ENCODE data around the gene CEP19.
"Not testable (repeated sequence)": the region's sequence is repeated elsewhere in the genome, so short reads cannot be mapped to it uniquely, and the experiment has no call there.

CEP19 gene

GRCh38 chr3:196711838-196712513 is at the start of gene CEP19, which contains the start of gene PIGX:
Gene CEP19, minus strand, starts transcription at chr3:196712250. Its CDS starts 3,593 bp downstream, at chr3:196708657.
Gene PIGX, plus strand, starts transcription at chr3:196712377.
- peak in 13 of 14 donors; percentile 49 to 93 (median 82) for DNase-seq

DNA sequence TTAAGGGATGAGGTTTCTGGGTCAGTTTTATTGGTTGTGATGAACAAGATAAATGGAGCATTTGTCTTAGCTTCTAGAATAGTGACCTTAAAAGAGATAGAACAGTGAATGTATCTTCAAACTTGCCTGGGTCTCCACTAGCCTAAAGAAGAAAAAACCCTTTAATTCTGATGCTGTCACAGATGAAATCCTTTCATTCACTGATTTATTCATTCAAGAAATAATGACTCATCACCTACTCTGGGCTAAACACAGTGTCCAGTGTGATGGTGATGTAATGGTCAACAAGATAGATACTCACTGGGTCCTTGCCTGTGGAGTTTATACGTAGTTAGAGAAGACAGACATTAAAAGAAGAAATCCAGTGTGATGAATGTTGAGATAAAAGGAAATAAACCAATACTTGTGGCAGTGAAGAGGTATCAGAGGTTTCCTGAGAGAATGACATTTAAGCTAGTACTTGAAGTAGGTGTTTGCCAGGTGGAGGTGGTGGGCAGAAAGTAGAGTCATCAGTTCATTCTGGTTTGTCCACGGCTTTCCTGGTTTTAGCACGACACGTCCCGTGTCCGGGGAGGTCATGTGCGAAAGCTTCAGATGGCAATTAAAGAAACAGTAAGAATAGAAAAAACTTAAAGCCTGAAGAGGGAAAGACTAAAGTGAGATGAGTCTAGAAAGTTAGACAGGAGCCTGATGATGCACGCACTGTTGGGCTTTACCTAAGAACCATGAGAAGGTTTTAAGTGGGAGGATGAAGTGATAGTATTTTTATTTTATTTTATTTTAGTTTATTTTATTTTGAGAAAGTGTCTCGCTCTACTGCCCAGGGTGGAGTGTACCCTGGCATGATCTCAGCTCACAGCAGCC is 46.1 kb upstream of the CEP19 start:
- DNase-seq, result no peak

DNA sequence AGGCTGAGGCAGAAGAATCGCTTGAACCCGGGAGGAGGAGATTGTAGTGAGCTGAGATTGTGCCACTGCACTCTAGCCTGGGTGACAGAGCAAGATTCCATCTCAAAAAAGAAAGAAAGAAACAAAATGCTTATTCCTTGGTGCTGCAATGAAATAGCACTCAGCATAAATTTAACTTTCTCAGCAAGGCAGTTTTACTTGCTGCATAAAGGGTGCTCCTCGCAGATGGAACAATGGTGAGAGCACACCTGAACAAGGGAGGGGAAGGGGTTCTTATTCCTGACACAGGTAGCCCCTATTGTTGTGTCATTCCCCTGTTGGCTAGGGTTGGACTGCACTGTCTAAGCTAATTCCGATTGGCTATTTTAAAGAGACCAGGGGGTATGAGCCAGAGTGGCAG is 44.7 kb upstream of the CEP19 start:
- no peak for DNase-seq

GRCh38 chr3:196754091-196754981 is 42.3 kb upstream of the CEP19 start:
- no peak for DNase-seq

DNA sequence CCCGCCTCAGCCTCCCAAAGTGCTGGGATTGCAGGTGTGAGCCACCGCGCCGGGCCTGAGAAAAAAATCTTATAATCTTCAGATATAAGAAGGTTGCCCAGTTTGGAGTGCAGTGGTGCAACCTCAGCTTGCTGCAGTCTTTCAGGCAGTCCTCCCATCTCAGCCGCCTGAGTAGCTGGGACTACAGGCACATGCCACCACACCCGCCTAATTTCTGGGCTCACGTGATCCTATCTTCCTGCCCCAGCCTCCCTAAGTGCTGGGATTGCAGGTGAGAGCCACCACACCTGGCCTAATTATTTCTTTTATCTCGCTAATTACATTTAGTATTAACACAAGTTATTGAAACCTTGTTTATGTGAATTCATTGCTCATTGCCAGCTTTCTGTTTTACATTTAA is 41.2 kb upstream of the CEP19 start:
- no peak for DNase-seq

- DNase-seq, result no peak
These were observed 37.1 kb upstream of the CEP19 start for GRCh38 chr3:196749125-196749524.

GRCh38 chr3:196743569-196743968 is 31.5 kb upstream of the CEP19 start:
- DNase-seq, result not testable (repeated sequence)

- no peak for DNase-seq
These were observed 29.3 kb upstream of the CEP19 start for GRCh38 chr3:196741249-196741889.

DNA sequence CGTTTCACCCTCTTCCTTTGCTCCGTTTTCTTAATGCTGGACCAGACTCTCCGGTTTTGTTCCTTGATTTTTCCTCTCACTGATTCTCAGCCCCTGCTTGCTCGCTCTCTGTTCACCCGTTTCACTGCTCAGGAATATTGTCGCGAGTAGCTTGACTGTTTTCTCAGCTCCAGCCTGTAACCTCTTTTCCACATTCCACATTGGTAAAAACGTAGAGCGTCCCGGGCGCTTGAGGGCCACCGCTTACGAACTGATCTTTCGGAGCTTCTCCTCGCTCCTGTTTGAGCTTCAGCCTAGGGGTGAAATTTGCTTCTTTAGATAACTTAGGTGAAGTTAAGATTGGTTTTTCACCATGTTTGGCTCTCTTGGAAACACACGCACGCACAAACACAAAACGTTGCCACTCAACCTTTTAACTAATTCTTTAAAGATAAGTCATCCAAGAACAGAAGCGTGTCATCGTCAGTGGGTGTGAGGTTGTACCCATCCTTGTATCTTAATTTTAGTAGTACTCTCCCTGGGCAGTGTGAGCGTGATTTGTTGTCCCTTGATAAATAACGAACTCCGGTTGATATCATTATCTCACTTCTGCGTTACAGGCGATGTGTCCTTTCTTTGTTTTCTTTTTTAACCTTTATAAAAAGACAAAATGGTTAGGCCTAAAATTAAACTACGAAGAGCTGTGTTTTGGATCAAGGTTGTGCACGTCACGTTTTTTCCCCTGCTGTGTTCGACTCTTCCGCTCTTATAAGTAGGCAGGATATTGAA is 28.6 kb upstream of the CEP19 start:
- DNase-seq, result peak in 3 of 14 donors; percentile 39 to 60 (median 57)

DNA sequence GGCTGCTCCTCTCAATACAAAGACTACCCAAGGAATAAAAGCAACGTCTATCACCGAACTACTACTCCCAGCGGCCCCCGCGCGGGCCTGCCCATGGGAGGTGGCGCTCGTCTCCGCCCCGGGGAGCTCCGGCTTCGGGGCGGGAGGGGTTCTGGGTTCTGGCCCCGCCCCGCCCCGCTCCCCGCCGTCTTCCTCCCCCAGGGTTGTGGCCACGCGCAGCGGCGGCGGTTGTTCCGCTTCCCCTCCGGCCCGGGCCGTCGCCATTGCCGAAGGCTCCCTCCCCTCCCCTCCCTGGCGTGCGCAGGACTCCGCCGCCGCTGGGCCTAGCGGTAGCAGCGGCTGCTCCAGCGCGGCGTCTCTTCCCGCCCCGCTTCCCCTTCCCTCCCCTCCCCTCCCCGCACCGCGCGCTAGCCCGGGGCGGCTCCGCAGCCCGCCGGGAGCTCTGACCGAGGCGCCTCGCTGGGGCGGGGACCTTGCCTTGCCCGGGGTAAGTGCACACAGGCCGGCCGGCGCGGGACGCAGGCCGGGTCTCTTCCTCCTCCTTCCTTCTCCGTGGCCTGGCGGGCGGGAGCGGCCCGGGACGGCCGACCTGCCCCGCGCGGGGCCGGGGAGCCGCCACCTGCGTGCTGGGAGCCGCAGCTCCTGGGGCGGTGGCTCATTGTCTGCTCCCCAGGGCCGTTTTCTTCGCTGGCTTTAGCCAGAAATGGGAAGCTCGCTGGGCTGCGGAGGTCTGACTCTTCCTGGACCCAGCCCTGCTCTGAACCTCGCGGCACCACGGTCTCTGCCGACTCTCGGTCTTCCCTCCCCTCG is 27.8 kb upstream of the CEP19 start, which contains the start of gene PAK2:
PAK2 (plus strand) TSS at position 187 of the 810 bp plus-strand sequence. CDS start 42,790 bp downstream, outside the sequence.
- peak; percentile 35 to 96 (median 89) for DNase-seq

DNA sequence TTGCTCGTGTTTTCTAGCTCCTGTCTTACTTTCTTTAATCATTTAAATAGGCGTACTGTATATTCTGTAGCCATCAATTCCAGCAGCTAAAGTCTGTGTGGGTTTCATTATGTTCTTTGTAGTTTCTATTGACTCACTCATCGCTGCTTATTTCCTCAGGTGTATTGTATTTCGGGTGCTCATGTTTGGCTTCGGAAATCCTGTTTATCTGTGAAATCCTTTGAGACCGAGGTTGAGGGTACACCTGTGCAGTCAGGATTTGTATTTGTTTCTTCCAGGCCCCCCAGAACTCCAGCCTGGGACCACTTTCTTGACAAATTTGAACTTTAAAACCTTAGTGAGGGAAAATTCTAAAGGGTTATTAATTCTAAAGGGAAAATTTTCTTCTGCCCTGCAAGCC is 25.6 kb upstream of the CEP19 start:
- no peak for DNase-seq

- DNase-seq, result no peak
These were observed 24.8 kb upstream of the CEP19 start for GRCh38 chr3:196736670-196737374.

- no peak for DNase-seq
These were observed 23.7 kb upstream of the CEP19 start for GRCh38 chr3:196735751-196736150.

GRCh38 chr3:196726788-196727675 is 15.0 kb upstream of the CEP19 start:
- no peak for DNase-seq

GRCh38 chr3:196721097-196721496 is 9.0 kb upstream of the CEP19 start:
- no peak for DNase-seq

DNA sequence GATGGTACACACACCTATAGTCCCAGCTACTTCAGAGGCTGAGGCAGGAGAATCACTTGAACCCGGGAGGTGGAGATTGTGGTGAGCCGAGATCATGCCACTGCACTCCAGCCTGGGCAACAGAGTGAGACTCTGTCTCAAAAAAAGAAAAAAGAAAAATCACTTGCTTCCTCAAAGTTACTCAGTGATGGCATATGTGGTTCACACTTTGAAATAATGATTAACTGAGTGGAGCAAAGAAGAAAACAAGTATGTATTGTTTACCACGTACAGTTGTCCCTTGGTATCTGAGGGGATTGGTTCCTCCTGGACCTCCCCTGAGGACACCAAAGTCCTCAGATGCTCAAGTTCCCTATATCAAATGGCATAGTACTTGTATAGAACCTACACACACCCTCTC is 5.1 kb upstream of the CEP19 start:
- DNase-seq, result not testable (repeated sequence)

DNA sequence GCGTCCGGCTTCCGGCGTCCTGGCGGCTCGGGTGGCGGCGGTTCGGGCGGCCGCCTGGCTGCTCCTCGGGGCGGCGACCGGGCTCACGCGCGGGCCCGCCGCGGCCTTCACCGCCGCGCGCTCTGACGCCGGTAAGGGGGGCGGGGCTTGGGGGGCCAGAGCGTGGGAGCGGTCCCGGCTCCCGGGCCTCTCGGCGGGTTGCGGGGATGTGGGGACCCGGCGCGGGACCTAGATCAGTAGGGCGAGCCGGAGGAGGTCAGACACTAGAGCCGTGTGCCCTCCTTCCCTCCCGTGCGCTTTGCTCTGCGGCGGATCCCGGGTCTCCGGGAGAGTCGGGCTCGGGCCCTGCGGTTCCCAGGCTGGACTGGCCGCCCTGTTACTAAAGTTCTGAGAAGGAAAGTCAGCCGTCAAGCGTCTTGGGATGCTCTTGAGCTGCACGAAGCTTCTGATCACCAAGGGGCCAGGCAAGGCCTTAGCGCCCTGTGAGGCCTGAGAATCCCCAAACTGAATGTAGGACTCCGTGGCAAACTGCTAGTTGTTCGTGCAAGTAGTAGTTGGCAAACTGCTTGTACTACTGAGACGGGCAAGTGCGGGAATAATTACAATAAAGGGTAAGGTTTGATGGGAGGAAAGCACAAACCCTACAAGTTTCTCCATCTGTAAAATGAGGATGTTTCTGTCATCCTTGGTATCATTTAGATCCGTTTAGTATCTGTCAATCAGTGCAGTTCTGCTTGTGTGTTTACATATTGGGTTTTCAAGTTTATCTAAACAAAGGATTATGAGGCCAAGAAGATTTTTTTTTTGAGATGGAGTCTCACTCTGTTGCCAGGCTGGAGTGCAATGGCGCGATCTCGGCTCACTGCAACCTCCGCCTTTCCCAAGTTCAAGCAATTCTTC is 714 bp upstream of the CEP19 start:
- peak in 8 of 14 donors; percentile 49 to 92 (median 68) for DNase-seq

Measured in C1 segment of cervical spinal cord (tissue), 14 donors.